GM21576 (cell line): Measurements from ENCODE around the gene GEMIN4.
A peak's percentile ranks its signal among the peaks of the same experiment; 100 is the strongest.

Experiments used
- ATAC-seq: cut with Tn5 transposase; IDR thresholded peaks from one replicate; pipeline ENCODE4 v1.9.1; 2021; ENCODE audit warnings: mild to moderate bottlenecking, moderate library complexity; ENCODE audit not compliant: unreplicated experiment

Gene GEMIN4

DNA sequence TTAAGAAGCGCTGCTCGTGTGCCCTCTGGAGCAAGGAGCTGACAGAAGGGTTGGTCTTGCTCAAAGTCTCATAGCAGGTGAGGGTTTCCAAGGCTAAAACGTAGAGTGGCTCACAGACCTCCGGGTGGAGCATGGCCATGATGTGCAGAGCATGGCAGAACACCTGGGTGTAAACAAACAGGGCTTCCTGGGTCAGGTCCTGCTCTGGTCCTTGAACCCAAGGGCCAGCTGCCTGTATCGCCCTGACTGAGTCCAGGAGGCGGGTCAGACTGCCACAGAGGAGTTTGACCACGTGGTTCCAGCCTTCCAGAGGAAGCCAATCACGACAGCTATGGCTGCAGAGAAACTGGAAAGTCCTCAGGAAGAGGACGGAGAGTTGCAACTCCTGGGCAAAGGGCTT, 7.1 kb downstream of the GEMIN4 start:
- no peak for ATAC-seq

DNA sequence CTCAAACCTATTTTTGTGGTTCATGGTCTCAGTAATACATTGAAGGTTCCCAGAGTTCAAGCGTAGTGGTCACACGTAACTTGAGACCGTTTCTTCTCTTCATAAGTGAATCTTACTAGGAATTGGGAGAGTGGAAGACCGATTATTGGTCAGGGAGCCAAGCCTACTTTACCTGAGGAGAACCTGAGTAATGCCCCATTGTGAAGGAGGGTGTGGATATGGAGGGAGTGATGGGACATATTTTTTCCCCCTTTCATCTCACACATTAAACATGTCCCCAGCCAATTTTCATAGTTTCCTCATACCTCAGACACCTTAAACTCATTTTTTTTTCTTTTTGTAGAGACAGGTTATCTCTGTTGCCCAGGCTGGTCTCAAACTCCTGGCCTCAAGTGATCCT, 8.9 kb downstream of the GEMIN4 start:
- ATAC-seq = no peak

DNA sequence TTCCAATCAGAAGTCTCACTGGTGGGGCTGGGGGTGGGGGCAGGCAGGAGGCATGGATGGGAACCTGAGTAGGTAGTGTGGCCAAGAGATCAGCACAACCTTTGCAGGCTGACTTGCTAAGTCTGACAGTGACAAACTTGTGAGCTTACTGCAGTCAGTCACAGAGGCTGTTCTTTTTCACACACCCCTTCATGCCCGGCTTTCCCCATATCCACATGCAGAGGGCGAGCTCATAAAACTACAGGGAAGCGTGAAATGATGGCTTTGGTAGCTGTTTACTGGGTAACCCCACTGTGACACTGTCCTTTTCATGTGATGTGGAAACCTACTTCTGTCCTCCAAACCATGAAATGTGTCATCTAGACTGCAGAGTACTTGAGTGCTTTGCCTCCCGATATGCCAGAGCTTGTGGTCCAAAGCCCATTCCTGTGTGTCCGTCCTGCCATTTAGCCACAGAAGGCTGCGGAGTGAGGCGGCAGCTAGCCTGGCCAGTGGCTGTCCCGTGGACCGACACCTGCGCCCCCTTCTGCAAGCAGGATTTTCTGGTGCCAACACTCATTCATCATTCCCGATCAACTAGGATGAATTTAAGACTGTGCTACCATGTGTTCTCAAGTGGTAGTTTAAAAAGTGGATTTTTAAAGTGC, 9.8 kb downstream of the GEMIN4 start:
- no peak for ATAC-seq

DNA sequence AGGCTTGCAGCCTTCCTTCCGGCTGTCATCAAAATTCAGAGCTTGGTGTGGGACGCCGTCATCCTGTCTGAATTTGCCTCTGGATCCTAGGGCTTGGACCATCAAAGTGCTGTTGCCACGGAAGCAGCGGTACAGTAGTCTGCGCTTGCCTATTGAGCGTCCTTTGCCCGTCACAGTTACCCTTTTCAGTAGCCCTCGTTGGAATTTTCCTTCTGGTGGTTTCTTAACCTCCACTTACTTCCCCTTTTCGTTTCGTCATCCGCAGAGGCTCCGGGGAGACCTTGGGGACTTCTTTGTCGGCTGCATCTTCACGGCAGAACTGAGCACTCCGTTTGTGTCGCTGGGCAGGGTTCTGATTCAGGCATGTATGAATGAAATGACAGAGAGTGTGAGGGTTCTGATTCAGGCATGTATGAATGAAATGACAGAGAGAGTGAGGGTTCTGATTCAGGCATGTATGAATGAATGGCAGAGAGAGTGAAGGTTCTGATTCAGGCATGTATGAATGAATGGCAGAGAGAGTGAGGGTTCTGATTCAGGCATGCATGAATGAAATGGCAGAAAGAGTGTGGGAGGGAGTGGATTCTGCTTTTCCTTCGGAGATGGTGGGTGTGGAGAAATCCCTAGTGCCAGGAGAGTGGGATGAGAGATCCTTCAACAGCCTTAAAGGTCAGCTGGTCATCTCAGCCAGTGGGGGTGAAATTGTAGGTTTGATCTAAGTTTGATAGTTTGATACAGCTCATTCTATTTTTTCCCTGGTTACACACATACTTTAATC, 11.6 kb downstream of the GEMIN4 start:
- peak; percentile 67 for ATAC-seq

DNA sequence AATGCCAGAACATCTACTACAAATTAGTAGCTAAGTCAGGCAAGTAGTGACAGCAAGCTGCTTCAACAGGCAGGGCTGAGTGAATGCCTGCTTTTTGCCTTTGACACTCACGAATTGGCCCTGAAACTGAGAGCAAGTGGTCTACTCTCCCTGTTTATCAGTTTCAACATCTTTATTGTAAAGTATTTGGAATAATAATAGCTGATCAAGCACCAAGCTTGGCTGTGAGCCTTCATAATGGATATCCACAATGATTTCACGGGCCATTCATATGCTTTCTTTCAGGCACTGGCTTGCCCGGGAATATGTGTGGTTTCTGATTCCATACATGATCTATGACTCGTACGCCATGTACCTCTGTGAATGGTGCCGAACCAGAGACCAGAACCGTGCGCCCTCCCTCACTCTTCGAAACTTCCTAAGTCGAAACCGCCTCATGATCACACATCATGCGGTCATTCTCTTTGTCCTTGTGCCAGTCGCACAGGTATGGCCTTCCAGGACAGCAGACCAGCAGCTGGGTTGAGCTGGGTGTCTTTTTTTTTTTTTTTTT, 14.4 kb downstream of the GEMIN4 start:
- ATAC-seq = no peak

DNA sequence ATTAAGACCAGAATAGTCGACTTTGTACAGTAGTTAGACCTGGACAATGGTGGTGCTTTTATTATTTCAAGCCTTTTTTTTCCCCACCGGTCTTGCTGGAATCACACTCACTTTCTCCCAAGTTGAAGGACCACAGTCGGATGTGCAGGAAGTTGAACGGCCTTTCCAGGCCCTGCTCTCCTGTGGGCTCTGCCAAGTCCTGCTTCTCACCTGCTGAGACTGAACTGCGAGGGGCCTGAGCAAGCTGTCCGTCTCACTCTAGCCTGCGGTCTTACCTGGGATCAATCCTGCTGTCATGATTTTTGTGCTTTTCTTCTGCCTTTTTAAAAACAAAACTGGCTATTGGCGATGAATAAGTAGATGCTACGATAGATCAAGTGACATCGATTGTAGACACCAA, 18.3 kb downstream of the GEMIN4 start:
- no peak for ATAC-seq

DNA sequence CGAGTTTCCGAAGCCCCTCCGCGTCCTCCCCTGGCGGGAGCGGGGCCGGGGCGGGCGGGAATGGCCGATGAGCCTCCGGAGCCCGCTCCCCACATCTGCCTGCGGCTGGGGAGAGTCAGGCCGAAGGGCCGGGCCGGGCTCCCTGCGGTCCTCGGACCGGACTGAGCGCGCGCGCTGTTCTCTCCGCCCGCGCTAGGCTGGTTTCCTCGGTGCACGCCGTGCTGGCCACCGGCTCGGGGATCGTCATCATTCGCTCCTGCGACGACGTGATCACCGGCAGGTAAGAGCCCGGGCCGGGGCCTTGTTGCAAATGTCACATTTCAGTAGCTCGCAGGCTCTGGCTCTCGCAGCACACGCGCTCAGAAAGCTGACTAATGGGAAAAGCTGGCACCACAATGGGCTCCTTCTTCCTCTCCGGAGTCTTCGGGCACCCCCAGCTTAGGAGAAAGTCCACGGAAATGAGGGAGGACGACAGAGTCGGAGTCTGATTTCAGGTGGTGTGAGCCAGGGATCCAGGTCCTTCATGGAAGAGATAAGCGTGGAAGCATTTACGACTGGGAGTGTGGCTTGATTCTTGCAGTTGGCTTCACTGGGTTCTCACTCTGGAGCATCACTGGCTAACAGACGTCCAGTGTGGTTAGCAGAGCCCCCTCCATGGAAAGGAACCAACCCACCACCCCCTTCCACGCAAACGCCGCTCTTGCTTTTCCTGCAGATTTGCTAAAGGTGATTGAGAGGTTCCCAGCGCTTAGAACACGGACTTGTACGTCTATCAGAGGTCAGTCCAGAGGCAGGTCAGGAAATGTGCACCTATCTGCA, 19.0 kb downstream of the GEMIN4 start:
- ATAC-seq = no peak

DNA sequence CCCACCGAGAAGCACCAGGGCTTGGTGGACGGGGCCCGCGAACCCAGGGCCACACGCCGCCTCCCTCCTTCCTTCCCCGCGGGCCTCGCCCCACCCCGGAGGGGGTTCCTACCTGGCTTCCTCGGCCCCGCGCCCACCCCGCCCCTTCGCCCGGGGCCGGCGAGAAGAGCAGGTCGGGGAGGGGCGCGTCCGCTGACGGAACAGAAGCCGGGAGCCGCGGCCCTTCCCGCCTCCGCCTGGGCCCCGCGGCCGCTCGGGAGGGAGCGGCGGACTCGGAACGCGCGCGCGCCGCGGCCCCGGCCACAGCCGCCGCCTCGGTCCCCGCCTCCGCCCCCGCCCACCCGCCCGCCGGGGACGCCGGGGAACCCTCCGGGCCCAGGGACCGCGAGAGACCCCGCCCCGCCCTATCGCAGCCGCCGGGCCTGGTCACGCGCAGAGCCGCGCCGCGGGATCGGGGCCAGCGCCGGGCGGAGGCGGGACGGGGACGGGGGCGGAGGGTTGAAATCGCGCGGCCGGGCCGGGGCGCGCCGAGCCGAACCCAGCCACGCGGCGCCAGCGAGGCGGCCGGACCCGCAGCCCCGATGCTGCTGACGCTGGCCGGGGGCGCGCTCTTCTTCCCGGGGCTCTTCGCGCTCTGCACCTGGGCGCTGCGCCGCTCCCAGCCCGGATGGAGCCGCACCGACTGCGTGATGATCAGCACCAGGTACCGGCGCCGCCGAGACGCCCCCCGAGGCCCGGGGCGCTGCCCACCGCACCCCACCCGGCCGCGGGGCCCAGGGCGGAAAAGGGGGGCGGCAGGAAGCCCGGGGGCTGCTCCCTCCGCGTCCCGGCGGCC, 19.8 kb downstream of the GEMIN4 start, which contains the start of gene TLCD3A:
TSS of gene TLCD3A (plus strand) at position 530 of the 835 bp plus-strand sequence. CDS start at position 582, 52 bp downstream.
- ATAC-seq = no peak

DNA sequence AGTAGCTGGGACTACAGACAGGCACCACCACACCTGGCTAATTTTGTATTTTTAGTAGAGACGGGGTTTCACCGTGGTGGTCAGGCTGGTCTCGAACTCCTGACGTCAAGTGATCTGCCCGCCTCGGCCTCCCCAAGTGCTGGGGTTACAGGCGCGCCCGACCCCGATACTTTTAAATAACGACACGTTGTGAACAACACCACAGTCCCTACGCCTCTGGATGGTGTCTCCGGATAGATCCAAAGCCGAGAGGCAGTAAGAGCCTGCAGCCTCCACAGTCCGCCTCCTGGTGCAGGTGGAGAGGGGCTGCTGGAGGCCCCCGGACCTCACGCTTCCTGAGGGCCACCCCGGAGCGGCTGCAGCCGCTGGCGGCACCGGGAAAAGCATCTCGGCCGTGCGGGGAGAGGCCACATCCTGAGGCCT, 20.4 kb downstream of the GEMIN4 start:
- no peak for ATAC-seq

DNA sequence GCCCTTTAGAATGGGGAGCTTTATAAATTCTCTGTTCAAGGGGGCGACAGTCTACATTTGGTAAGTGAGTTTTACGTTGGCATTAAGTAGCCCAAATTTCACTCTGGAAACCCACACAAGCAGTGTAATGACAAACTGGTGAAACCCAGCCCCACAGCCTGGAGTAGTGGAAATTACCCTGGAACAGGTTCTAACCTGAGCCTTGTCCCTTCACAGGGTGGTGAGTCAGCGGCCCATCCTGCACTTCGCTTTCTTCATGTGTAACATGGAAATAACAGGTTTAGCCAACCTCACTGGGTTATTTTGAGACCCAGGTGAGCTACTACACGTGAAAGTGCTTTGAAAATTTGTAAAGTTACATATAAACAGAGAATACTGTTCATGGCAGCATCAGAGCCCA, 23.2 kb downstream of the GEMIN4 start:
- no peak for ATAC-seq

DNA sequence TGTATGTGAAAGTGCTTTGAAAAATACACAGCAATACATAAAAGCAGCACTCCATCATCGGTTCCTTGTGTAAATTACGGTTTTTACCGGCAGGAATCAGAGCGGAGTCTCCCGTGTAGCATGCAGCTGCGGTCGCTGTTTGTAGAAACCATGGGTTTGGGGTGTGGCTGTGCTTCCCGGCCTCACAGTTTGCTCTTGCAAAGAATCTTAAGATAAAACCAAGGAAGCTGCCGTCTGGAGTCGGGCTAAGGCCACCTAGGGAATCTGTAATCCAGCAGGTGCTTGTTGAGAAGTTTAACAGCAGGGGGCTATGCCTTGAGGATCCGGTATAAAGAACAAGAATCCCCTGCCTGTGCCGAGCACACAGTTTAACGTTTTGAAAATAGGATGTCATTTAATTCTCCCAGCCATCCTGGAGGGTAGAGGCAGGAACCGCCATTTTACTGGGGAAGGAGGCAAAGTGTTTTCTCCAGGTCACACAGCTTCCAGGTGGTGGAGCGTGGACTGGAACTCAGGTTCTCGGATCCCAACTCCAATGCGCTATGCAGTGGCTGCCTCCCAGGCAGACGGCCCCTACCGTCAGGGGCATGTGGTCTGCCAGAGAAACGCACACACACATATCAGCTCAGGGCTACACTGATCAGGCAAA, 25.7 kb downstream of the GEMIN4 start:
- ATAC-seq = no peak

DNA sequence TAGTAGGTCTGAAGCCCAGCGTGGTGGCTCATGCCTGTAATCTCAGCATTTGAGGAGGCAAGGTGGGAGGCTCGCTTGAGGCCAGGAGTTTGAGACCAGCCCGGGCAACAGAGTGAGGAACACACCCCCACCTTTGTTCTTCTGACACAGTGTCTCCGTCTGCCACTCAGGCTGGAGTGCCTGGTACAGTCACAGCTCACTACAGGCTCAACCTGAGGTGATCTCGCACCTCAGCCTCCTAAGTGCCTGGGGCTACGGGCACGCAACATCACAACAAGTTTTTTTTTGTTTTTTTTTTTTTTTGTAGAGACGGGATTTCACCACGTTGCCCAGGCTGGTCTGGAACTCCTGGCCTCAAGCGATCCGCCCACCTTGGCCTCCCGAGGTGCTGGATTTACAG, 26.3 kb downstream of the GEMIN4 start:
- ATAC-seq = no peak

DNA sequence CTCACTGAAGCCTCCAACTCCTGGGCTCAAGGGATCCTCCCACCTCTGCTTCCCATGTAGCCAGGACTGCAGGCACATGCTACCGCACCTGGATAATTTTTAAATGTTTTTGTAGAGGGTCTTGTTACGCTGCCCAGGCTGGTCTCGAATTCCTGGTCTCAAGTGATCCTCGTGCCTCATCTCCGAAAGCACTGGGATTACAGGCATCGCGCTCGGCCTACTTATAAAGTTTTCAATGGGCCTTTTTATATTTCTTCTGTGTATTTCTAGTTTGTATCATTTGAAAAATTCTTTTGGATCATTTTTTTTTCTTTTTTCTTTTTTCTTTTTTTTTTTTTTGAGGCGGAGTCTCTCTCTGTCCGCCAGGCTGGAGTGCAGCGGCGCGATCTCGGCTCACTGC, 27.0 kb downstream of the GEMIN4 start:
- ATAC-seq = no peak

DNA sequence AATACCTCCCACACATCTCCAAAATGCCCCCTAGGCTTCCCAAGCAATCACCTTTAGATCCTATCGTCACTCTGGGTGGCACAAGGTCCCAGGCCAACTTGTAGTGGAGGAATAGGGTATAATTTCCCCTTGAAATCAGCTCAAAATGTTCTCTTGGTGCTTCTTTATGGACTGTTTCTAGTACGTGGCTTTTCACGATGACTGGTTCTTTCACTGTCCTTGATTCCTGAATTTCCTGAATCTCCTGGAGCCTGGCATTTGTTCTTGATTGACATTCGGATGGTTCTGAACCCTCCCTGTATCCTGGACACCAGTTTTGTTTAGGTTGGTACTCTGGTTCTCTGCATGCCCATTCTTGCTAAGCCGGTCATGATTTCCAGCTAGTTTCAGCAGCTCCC, 30.5 kb downstream of the GEMIN4 start:
- no peak for ATAC-seq

DNA sequence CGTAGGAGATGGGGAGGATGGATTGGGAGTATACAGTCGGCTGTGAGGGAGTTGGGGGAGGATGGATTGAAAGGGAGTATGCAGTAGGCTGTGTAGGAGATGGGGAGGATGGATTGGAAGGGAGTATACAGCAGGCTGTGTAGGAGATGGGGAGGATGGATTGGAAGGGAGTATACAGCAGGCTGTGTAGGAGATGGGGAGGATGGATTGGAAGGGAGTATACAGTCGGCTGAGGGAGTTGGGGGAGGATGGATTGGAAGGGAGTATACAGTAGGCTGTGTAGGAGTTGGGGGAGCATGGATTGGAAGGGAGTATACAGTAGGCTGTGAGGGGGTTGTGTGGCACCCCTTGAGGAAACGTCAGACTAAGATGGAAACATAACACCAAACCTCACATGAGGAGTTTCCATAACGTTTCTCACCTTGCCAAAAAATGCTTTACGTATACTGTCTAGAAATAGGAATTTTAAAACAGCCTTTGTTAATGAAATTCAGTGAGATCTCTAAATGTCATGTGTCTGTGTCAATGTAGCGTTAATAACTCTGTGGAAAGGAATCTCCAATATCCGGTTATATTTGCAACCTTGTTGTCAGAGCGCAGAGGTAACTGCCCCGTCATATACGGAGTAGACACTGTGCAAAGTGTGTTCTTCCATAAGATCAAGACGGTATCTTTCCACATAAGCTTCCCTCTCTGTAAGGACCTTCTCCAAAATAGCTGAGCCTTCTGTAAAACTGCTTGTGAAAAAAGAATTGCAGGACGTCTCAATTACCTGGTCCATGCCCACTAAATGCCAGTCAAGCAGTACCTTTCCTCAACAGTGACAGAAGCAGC, 31.1 kb downstream of the GEMIN4 start:
- no peak for ATAC-seq

DNA sequence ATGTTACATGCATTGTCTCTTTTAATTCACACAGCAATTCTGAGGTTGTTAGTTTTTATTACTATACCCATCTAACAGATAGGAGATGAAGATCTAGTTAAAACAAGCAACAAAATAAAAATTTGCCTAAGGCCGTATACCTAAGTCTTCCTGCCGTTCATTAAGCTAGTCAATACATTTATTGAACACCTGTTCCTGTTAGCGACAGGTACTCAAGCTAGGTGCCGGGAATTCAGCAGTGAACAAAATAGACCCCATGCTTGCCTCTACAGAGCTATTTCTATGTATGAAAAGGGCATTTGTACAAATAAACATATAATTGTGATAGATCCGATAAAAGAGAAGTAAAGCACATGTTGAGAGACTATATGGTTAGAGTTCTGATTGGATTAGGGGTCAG, 34.0 kb downstream of the GEMIN4 start:
- no peak for ATAC-seq

DNA sequence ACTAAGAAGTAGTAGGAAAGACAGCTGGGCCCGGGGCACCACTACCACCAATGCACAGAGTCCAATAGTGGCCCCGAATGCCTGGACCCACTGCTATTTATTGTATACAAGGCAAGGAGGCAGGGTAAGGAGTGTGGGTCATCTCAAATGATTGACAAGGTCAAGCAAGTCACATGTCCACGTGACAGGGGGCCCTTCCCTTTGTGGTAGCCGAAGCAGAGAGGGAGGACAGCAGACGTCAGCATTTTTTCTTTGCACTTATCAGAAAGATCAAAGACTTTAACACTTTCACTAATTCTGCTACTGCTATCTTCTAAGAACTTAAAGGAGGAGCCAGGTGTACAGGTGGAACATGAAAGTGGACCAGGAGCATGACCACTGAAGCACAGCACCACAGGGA, 43.9 kb downstream of the GEMIN4 start:
- ATAC-seq = no peak

DNA sequence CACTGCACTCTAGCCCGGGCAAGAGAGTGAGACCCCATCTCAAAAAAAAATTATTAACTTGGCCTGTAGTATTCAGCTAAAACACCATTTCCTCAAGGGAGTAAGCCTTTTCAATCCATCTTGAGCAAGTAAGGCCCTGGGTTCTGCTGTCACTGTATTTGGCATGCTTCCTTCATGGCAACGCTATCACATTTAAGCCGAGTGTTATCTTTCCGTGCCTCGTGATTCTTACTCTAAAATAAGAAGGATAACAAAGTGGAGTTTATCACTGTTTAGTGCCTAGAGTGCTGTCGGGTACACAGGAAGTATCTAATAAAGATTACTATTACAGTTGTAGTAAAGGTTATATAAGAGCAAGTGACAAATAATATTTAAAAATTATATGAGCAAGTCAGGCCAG, 46.2 kb downstream of the GEMIN4 start:
- ATAC-seq = no peak

DNA sequence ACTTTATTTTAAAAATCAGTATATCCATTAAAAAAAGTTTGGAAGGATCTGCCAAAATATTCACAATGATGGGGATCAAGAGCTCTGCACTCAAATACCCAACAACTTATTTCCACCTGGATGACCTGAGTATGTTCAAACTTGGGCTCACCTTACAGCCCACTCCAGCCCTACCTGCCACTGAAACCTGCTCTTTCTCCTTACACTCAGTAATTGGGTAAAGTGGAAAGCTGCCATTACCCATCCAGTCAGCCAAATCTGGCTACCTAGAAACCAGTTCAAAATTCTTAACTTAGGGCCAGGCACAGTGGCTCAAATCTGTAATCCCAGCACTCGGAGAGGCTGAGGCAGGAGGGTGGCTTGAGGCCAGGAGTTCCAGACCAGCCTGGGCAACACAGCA, 47.1 kb downstream of the GEMIN4 start:
- ATAC-seq = no peak
